Panc1 (cell line): Measurements from ENCODE around the gene AGRN.

Experiments
- CTCF ChIP-seq: fragments of 450-650 bp; IDR thresholded peaks from 2 replicates; pipeline ENCODE4 v1.5.1; 2017; ENCODE audit warnings: mild to moderate bottlenecking
- POLR2AphosphoS5 ChIP-seq: IDR thresholded peaks from 2 replicates; pipeline ENCODE4 v1.6.1; 2012; ENCODE audit warnings: mild to moderate bottlenecking, low read depth, low read length, moderate library complexity
- REST ChIP-seq, 2 experiments: IDR thresholded peaks; 2 replicates each; pipeline ENCODE4 v1.6.1; 2011 to 2012; ENCODE audit warnings: low read depth in 2 of 2, control low read depth in 1 of 2, low read length in 1 of 2, mild to moderate bottlenecking in 1 of 2, moderate library complexity in 1 of 2; ENCODE audit not compliant: insufficient read depth in 1 of 2
- SIN3A ChIP-seq: IDR thresholded peaks from 2 replicates; pipeline ENCODE4 v1.6.1; 2012; ENCODE audit warnings: low read depth, mild to moderate bottlenecking, low read length, moderate library complexity, borderline replicate concordance; ENCODE audit not compliant: insufficient read depth
- TCF7L2 ChIP-seq: IDR thresholded peaks from 2 replicates; pipeline ENCODE4 v1.6.1; 2011; ENCODE audit warnings: mild to moderate bottlenecking, low read depth, low read length, inconsistent platforms

- no peak for TF ChIP-seq CTCF
- no peak for TF ChIP-seq SIN3A
- TF ChIP-seq TCF7L2: no peak
- no peak for TF ChIP-seq REST (IDR thresholded peaks at IDR 0.05; ENCODE audit: insufficient read depth in 1 of 2, low read depth in 2 of 2, low read length in 1 of 2)
- no peak for TF ChIP-seq POLR2AphosphoS5
Measured at GRCh38 chr1:978069-978834, 41.7 kb upstream of the AGRN start.
